OCI-LY3 (cell line): Measurements from ENCODE around the gene DVL2.

Experiments
- EZH2phosphoT487 ChIP-seq: fragments of 200-600 bp; shearing (Covaris generic); IDR thresholded peaks from 2 replicates; pipeline ENCODE4 v1.6.1; 2018; ENCODE audit warnings: antibody characterized with exemption, mixed run types, low read depth
- TF ChIP-seq, protein P1 (sequence below): fragments of 200-600, 300-600 bp; sonication (generic); IDR thresholded peaks from 2 replicates; pipeline ENCODE4 v1.5.1; 2014; ENCODE audit warnings: antibody characterized with exemption, low read length, low read depth

- TF ChIP-seq, protein P1, sequence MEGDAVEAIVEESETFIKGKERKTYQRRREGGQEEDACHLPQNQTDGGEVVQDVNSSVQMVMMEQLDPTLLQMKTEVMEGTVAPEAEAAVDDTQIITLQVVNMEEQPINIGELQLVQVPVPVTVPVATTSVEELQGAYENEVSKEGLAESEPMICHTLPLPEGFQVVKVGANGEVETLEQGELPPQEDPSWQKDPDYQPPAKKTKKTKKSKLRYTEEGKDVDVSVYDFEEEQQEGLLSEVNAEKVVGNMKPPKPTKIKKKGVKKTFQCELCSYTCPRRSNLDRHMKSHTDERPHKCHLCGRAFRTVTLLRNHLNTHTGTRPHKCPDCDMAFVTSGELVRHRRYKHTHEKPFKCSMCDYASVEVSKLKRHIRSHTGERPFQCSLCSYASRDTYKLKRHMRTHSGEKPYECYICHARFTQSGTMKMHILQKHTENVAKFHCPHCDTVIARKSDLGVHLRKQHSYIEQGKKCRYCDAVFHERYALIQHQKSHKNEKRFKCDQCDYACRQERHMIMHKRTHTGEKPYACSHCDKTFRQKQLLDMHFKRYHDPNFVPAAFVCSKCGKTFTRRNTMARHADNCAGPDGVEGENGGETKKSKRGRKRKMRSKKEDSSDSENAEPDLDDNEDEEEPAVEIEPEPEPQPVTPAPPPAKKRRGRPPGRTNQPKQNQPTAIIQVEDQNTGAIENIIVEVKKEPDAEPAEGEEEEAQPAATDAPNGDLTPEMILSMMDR: no peak
- TF ChIP-seq EZH2phosphoT487: no peak
These were observed 12.0 kb downstream of the DVL2 start for GRCh38 chr17:7222093-7222971.
